GM12872 (cell line): ENCODE measurements around the gene DHRS9.

Source experiments
- CTCF ChIP-seq: IDR thresholded peaks from 3 replicates; pipeline ENCODE4 v1.5.1; 2011; ENCODE audit warnings: low read depth, mild to moderate bottlenecking, low read length, moderate library complexity; ENCODE audit not compliant: insufficient read depth

Gene DHRS9

GRCh38 chr2:169091256-169091655, 21.9 kb downstream of the DHRS9 start:
- no peak for TF ChIP-seq CTCF

DNA sequence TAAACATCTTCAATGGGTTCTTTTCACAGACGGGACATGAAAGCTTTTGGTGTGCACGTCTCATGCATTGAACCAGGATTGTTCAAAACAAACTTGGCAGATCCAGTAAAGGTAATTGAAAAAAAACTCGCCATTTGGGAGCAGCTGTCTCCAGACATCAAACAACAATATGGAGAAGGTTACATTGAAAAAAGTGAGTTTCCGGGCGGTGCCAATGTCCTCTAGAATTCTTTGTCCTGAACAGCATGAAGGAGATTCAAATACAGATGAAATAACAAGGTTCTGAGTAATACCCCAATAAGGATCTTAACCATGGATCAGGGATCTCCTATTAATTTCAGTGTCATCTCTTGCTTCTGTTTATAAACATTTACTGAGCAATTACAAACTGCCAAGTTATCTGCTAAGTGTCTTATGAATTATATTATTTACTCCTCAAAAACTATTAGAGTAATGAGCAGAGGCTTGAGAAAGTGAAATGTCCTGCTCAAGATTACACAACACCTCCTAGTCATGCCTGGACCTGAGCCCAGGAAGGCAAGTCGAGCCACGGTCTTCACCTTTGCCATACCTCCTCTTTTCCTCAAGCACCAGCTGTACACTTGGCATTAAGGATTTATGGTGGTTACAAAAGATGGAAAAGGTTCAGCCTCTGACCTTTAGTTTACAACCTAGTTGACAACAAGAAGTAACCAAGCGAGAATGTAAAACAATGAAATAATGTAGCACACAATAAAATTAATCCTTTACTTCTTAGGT, 22.6 kb downstream of the DHRS9 start:
- TF ChIP-seq CTCF: no peak

GRCh38 chr2:169093535-169093934, 24.2 kb downstream of the DHRS9 start:
- TF ChIP-seq CTCF: no peak

DNA sequence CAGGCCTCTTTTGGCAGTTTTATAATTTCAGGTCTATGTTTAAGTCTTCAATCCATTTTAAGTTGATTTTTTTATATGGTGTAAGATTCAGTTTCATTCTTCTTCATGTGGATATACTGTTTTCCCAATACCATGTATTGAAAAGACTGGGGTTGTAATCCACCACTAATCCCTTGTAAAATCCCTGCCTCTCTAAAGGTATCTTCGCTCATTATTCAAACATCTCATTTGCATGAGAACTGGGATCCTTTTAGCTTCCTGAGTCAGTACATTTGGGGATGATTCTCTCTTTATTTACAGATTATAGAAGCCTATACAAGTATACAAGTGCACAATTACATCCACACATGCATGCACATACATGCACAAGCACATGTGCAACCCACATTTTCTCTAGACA, 25.3 kb downstream of the DHRS9 start:
- TF ChIP-seq CTCF: no peak

DNA sequence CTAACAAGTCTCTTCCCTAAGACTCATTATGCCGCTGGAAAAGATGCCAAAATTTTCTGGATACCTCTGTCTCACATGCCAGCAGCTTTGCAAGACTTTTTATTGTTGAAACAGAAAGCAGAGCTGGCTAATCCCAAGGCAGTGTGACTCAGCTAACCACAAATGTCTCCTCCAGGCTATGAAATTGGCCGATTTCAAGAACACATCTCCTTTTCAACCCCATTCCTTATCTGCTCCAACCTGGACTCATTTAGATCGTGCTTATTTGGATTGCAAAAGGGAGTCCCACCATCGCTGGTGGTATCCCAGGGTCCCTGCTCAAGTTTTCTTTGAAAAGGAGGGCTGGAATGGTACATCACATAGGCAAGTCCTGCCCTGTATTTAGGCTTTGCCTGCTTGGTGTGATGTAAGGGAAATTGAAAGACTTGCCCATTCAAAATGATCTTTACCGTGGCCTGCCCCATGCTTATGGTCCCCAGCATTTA, 26.3 kb downstream of the DHRS9 start:
- TF ChIP-seq CTCF: no peak

GRCh38 chr2:169104848-169105247, 35.5 kb downstream of the DHRS9 start:
- TF ChIP-seq CTCF: no peak

DNA sequence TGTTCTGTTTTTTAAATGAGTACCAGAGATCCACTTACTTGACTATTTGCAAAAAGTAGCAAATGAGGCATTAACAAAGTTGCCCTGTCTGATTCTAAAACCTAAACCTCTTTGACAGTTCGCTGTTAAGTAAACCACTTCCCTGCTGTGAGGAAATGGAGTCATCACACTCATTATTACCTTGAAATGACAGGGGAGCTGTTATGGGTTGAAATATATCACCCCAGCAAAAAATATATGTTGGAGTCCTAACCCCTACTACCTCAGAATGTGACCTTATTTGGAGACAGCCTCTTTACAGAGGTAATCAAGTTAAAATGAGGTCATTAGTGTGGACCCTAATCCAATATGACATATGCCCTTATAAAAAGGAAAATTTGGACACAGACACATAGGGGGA, 36.1 kb downstream of the DHRS9 start:
- TF ChIP-seq CTCF: no peak
